ENCODE results near the gene CAPN5.

The CAPN5 gene

GRCh38 chr11:77113382-77114088 is 46.8 kb downstream of the CAPN5 start:
- Mint-ChIP-seq H3K27me3 (no peaks in the 10 kb centered on the region), H3K36me3 (ENCODE audit: insufficient read depth) (no peaks in the 10 kb centered on the region), H3K9me3 (no peaks in the 10 kb centered on the region), H3K27ac (ENCODE audit: low read depth) (no peak overlapping the region), H3K4me3 (no peak overlapping the region), H3K4me1 (no peaks in the 10 kb centered on the region)
- DNase-seq (ENCODE audit: low spot score in 2 of 2) = no peak
- ATAC-seq (replicated peaks; ENCODE audit: extremely low read depth, poor library complexity, severe bottlenecking) = no peak

DNA sequence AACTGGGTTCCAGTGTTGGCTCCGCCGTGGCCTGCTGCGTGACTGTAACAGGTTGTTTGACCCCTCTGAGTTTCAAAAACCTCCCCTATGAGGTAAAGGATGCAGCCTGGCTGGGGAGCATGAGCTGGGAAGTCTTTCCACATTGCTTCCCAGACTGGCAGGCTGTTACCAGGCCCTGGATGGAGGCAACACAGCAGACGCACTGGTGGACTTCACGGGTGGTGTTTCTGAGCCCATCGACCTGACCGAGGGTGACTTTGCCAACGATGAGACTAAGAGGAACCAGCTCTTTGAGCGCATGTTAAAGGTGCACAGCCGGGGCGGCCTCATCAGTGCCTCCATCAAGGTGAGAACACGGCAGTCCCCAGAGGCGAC is 47.3 kb downstream of the CAPN5 start:
- H3K4me3 Mint-ChIP-seq = no peak overlapping the region
- DNase-seq (ENCODE audit: low spot score in 2 of 2) (no peak), ATAC-seq (replicated peaks; ENCODE audit: extremely low read depth, poor library complexity, severe bottlenecking) (no peak)
- no peaks in the 10 kb centered on the region for H3K9me3 Mint-ChIP-seq
- H3K27me3 Mint-ChIP-seq = no peaks in the 10 kb centered on the region
- H3K27ac Mint-ChIP-seq (ENCODE audit: low read depth) = no peak overlapping the region
- no peaks in the 10 kb centered on the region for H3K4me1 Mint-ChIP-seq
- H3K36me3 Mint-ChIP-seq (ENCODE audit: insufficient read depth) = no peaks in the 10 kb centered on the region

GRCh38 chr11:77115181-77115611 is 48.4 kb downstream of the CAPN5 start:
- Mint-ChIP-seq H3K9me3 (no peaks in the 10 kb centered on the region), H3K4me3 (no peak overlapping the region), H3K27me3 (no peaks in the 10 kb centered on the region), H3K36me3 (ENCODE audit: insufficient read depth) (peaks cover 2% of the 10 kb centered on the region), H3K4me1 (no peaks in the 10 kb centered on the region), H3K27ac (ENCODE audit: low read depth) (no peak overlapping the region)
- DNase-seq (ENCODE audit: low spot score in 2 of 2) (no peak), ATAC-seq (replicated peaks; ENCODE audit: extremely low read depth, poor library complexity, severe bottlenecking) (no peak)

- H3K4me3 Mint-ChIP-seq = no peak overlapping the region
- no peaks in the 10 kb centered on the region for H3K9me3 Mint-ChIP-seq
- DNase-seq (ENCODE audit: low spot score in 2 of 2) (no peak), ATAC-seq (replicated peaks; ENCODE audit: extremely low read depth, poor library complexity, severe bottlenecking) (no peak)
- no peak overlapping the region for H3K27ac Mint-ChIP-seq (ENCODE audit: low read depth)
- no peaks in the 10 kb centered on the region for H3K4me1 Mint-ChIP-seq
- peaks cover 2% of the 10 kb centered on the region for H3K36me3 Mint-ChIP-seq (ENCODE audit: insufficient read depth)
- H3K27me3 Mint-ChIP-seq = no peaks in the 10 kb centered on the region
Measured at GRCh38 chr11:77115956-77116355, 49.2 kb downstream of the CAPN5 start.

- no peak overlapping the region for H3K27ac Mint-ChIP-seq (ENCODE audit: low read depth)
- no peak for ATAC-seq (replicated peaks; ENCODE audit: extremely low read depth, poor library complexity, severe bottlenecking)
- peaks cover 2% of the 10 kb centered on the region for H3K36me3 Mint-ChIP-seq (ENCODE audit: insufficient read depth)
- no peaks in the 10 kb centered on the region for H3K27me3 Mint-ChIP-seq
- DNase-seq (ENCODE audit: low spot score in 2 of 2) = no peak
- no peak overlapping the region for H3K4me3 Mint-ChIP-seq
- H3K9me3 Mint-ChIP-seq = no peaks in the 10 kb centered on the region
- H3K4me1 Mint-ChIP-seq = no peaks in the 10 kb centered on the region
Measured at GRCh38 chr11:77117492-77117891, 50.7 kb downstream of the CAPN5 start.

GRCh38 chr11:77118086-77118485 is 51.3 kb downstream of the CAPN5 start:
- H3K27ac Mint-ChIP-seq (ENCODE audit: low read depth) = no peak overlapping the region
- DNase-seq (ENCODE audit: low spot score in 2 of 2) (no peak), ATAC-seq (replicated peaks; ENCODE audit: extremely low read depth, poor library complexity, severe bottlenecking) (no peak)
- H3K9me3 Mint-ChIP-seq = no peaks in the 10 kb centered on the region
- no peaks in the 10 kb centered on the region for H3K4me1 Mint-ChIP-seq
- no peaks in the 10 kb centered on the region for H3K27me3 Mint-ChIP-seq
- peaks cover 2% of the 10 kb centered on the region for H3K36me3 Mint-ChIP-seq (ENCODE audit: insufficient read depth)
- no peak overlapping the region for H3K4me3 Mint-ChIP-seq

DNA sequence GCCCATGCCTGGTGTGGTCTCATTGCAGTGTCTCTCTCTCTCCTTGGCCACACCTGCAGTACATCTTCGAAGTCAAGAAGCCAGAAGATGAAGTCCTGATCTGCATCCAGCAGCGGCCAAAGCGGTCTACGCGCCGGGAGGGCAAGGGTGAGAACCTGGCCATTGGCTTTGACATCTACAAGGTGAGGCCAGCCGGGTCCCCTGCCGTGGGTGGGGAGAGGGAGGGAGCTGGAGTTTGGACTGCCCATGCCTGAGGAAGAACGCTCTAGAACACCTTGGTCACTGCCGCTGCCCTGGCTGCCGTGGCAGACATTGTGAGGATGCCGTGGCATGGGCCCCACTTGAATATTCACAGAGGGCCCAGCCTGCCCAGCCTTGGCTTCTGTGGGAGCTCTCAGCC is 52.2 kb downstream of the CAPN5 start:
- no peaks in the 10 kb centered on the region for H3K9me3 Mint-ChIP-seq
- no peaks in the 10 kb centered on the region for H3K27me3 Mint-ChIP-seq
- H3K4me3 Mint-ChIP-seq = no peak overlapping the region
- H3K4me1 Mint-ChIP-seq = no peaks in the 10 kb centered on the region
- no peak for ATAC-seq (replicated peaks; ENCODE audit: extremely low read depth, poor library complexity, severe bottlenecking)
- peaks cover 2% of the 10 kb centered on the region for H3K36me3 Mint-ChIP-seq (ENCODE audit: insufficient read depth)
- DNase-seq (ENCODE audit: low spot score in 2 of 2) = no peak
- H3K27ac Mint-ChIP-seq (ENCODE audit: low read depth) = no peak overlapping the region

- Mint-ChIP-seq H3K36me3 (ENCODE audit: insufficient read depth) (peaks cover 2% of the 10 kb centered on the region), H3K4me1 (no peaks in the 10 kb centered on the region), H3K4me3 (no peak overlapping the region), H3K27me3 (no peaks in the 10 kb centered on the region), H3K9me3 (no peaks in the 10 kb centered on the region), H3K27ac (ENCODE audit: low read depth) (no peak overlapping the region)
- ATAC-seq (replicated peaks; ENCODE audit: extremely low read depth, poor library complexity, severe bottlenecking) (no peak), DNase-seq (ENCODE audit: low spot score in 2 of 2) (no peak)
Measured at GRCh38 chr11:77119531-77119936, 52.8 kb downstream of the CAPN5 start.

DNA sequence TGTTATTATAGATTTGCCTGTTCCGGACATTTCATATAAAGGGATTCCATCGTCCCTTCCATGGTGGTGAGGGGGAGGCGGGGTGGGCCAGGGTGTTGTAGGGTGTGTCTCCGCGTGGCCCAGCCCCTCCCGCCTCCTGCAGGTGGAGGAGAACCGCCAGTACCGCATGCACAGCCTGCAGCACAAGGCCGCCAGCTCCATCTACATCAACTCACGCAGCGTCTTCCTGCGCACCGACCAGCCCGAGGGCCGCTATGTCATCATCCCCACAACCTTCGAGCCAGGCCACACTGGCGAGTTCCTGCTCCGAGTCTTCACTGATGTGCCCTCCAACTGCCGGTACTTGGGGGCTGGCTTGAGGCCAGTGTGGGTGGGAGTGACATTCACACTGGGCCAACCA is 53.8 kb downstream of the CAPN5 start:
- no peaks in the 10 kb centered on the region for H3K9me3 Mint-ChIP-seq
- H3K4me1 Mint-ChIP-seq = no peaks in the 10 kb centered on the region
- no peak overlapping the region for H3K4me3 Mint-ChIP-seq
- DNase-seq (ENCODE audit: low spot score in 2 of 2) (no peak), ATAC-seq (replicated peaks; ENCODE audit: extremely low read depth, poor library complexity, severe bottlenecking) (no peak)
- peaks cover 2% of the 10 kb centered on the region for H3K36me3 Mint-ChIP-seq (ENCODE audit: insufficient read depth)
- H3K27ac Mint-ChIP-seq (ENCODE audit: low read depth) = no peak overlapping the region
- no peaks in the 10 kb centered on the region for H3K27me3 Mint-ChIP-seq

DNA sequence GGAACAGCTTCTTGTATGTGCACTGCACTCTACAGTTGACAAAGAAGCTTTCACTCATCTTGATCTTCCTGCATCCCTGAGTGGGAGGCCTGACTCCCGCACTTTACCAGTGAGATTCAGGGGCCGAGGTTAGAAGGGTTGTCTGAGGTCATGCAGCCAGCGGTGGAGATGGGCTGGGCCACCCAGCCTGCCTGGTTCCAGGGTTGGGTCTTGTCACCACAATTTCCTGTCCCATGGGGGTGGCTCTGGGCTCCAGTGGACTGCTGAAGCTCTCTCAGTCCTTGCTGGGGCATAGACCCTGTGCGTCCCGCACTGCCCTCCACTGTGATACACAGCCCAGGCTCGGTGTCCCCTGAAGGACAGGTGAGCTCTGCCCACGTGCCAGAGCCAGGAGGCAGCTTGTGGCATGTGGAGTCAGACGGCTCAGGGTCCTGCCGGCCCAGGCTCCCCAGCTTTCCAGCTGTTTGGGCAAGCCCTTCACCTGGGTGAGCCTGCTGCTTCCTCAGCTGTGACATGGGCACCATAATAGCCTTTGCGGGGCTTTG is 54.4 kb downstream of the CAPN5 start:
- H3K4me1 Mint-ChIP-seq = peaks cover 1% of the 10 kb centered on the region
- peaks cover 2% of the 10 kb centered on the region for H3K36me3 Mint-ChIP-seq (ENCODE audit: insufficient read depth)
- H3K4me3 Mint-ChIP-seq = no peak overlapping the region
- ATAC-seq (replicated peaks; ENCODE audit: extremely low read depth, poor library complexity, severe bottlenecking) (no peak), DNase-seq (ENCODE audit: low spot score in 2 of 2) (no peak)
- no peak overlapping the region for H3K27ac Mint-ChIP-seq (ENCODE audit: low read depth)
- no peaks in the 10 kb centered on the region for H3K9me3 Mint-ChIP-seq
- no peaks in the 10 kb centered on the region for H3K27me3 Mint-ChIP-seq

GRCh38 chr11:77121876-77122575 is 55.3 kb downstream of the CAPN5 start:
- Mint-ChIP-seq H3K4me1 (peaks cover 6% of the 10 kb centered on the region), H3K9me3 (no peaks in the 10 kb centered on the region), H3K27ac (ENCODE audit: low read depth) (no peak overlapping the region), H3K36me3 (ENCODE audit: insufficient read depth) (peaks cover 2% of the 10 kb centered on the region), H3K27me3 (no peaks in the 10 kb centered on the region), H3K4me3 (no peak overlapping the region)
- ATAC-seq (replicated peaks; ENCODE audit: extremely low read depth, poor library complexity, severe bottlenecking) (no peak), DNase-seq (ENCODE audit: low spot score in 2 of 2) (no peak)

- Mint-ChIP-seq H3K27me3 (no peaks in the 10 kb centered on the region), H3K27ac (ENCODE audit: low read depth) (no peak overlapping the region), H3K4me3 (no peak overlapping the region), H3K4me1 (peaks cover 9% of the 10 kb centered on the region), H3K36me3 (ENCODE audit: insufficient read depth) (peaks cover 2% of the 10 kb centered on the region), H3K9me3 (no peaks in the 10 kb centered on the region)
- DNase-seq (ENCODE audit: low spot score in 2 of 2) (no peak), ATAC-seq (replicated peaks; ENCODE audit: extremely low read depth, poor library complexity, severe bottlenecking) (no peak)
Measured at GRCh38 chr11:77122576-77123212, 55.9 kb downstream of the CAPN5 start.

DNA sequence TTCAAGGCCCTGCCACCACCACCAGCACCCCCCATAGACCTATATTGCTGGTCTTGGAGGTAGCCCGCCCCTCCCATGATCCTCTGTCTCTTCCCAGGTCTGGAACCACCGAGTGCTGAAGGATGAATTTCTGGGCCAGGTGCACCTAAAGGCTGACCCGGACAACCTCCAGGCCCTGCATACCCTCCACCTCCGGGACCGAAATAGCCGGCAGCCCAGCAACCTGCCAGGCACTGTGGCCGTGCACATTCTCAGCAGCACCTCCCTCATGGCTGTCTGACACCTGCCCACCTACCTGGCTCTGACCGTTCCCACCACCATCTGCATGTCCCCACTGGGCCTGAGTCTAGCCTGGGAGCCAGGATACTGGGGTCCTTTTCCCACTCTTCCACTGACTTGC is 56.8 kb downstream of the CAPN5 start:
- Mint-ChIP-seq H3K4me3 (no peak overlapping the region), H3K36me3 (ENCODE audit: insufficient read depth) (peaks cover 2% of the 10 kb centered on the region), H3K4me1 (peaks cover 11% of the 10 kb centered on the region), H3K27ac (ENCODE audit: low read depth) (no peak overlapping the region), H3K9me3 (no peaks in the 10 kb centered on the region), H3K27me3 (no peaks in the 10 kb centered on the region)
- DNase-seq (ENCODE audit: low spot score in 2 of 2) (no peak), ATAC-seq (replicated peaks; ENCODE audit: extremely low read depth, poor library complexity, severe bottlenecking) (no peak)
